ENCODE data around the gene SKIC8. TPM values are rescaled to one million over a fixed set of nuclear protein-coding genes. Genes with fewer than 3 reads are reported as not detected.

The SKIC8 gene
- total RNA-seq, 1 donor from 2014 or later: 43.6 TPM

DNA sequence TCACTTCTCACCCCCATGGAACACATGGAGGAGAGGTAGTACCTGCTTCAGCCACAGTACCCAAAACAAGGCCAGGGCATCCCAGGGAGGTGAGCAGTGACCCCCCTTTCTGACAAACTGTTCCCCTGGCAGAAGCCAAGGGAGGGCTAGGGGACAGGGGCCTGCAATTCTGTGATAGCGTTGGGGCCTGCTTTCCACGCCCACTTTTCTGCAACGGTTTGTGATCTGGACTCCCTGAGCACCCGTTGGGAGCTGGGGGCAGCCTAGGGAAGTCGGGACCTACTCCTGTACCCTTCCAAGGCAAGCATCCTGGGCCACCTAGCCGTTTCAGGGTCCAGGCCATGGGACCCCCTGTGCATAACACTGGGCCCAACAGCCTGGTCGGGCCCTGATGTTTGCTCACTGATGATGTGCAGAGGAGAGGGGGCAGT is 36.0 kb downstream of the SKIC8 start:
- Histone ChIP-seq H4K20me1 (ENCODE audit: insufficient read depth, low read length) (no peaks in the 10 kb centered on the region), H3K9ac (ENCODE audit: low read length) (no peak overlapping the region), H3K79me2 (ENCODE audit: insufficient read depth, low read length) (no peaks in the 10 kb centered on the region), H3K4me3 (ENCODE audit: insufficient read depth, low read depth, low read length) (no peak overlapping the region), H3K27ac (ENCODE audit: low read depth, low read length) (no peak overlapping the region), H3K4me2 (ENCODE audit: low read length) (no peak overlapping the region), H3K36me3 (ENCODE audit: insufficient read depth, low read length) (no peaks in the 10 kb centered on the region), H3K4me1 (ENCODE audit: insufficient read depth, low read length) (peaks cover 9% of the 10 kb centered on the region), H3K9me3 (ENCODE audit: insufficient read depth, low read depth, low read length) (no peaks in the 10 kb centered on the region), H2AFZ (ENCODE audit: low read depth, low read length) (no peak overlapping the region), H3K27me3 (ENCODE audit: insufficient read depth, low read length) (no peaks in the 10 kb centered on the region)
- TF ChIP-seq EZH2 (IDR thresholded peaks at IDR 0.05; ENCODE audit: insufficient read depth, low read length): no peak
- TF ChIP-seq, protein P1, sequence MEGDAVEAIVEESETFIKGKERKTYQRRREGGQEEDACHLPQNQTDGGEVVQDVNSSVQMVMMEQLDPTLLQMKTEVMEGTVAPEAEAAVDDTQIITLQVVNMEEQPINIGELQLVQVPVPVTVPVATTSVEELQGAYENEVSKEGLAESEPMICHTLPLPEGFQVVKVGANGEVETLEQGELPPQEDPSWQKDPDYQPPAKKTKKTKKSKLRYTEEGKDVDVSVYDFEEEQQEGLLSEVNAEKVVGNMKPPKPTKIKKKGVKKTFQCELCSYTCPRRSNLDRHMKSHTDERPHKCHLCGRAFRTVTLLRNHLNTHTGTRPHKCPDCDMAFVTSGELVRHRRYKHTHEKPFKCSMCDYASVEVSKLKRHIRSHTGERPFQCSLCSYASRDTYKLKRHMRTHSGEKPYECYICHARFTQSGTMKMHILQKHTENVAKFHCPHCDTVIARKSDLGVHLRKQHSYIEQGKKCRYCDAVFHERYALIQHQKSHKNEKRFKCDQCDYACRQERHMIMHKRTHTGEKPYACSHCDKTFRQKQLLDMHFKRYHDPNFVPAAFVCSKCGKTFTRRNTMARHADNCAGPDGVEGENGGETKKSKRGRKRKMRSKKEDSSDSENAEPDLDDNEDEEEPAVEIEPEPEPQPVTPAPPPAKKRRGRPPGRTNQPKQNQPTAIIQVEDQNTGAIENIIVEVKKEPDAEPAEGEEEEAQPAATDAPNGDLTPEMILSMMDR (IDR thresholded peaks at IDR 0.05; ENCODE audit: insufficient read depth, low read depth, low read length): no peak
- Mint-ChIP-seq H3K9me3 (ENCODE audit: unreplicated experiment) (peaks cover 9% of the 10 kb centered on the region), H3K36me3 (ENCODE audit: low read depth, unreplicated experiment) (no peaks in the 10 kb centered on the region), H3K4me3 (ENCODE audit: unreplicated experiment) (no peak overlapping the region), H3K27me3 (ENCODE audit: low read depth, unreplicated experiment) (peaks cover 32% of the 10 kb centered on the region), H3K4me1 (ENCODE audit: low read depth, unreplicated experiment) (peaks cover 2% of the 10 kb centered on the region), H3K27ac (ENCODE audit: unreplicated experiment) (no peak overlapping the region)
- FAIRE-seq: no peak
- no peak for DNase-seq (ENCODE audit: low read depth)

DNA sequence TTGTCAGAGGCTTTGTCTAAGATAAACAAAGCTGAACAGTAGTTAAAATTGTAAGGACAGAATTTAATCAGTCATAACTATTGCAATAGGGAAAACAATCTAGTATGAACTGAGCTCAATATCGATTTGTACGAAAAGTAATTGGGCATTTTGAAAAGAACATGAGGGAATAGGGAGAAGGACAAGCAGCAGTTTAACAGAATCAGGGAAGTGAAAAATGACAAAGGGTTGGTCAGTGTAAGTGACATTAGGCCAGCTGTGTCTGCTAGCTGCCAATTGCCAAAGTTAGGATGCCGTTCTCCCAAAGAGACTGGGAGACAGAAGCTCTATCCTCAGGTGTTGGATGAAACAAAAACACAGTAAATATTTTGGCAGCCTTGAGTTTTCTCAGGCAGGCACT is 38.3 kb downstream of the SKIC8 start:
- no peak overlapping the region for H3K4me3 ChIP-seq (ENCODE audit: insufficient read depth, low read depth, low read length)
- H2AFZ ChIP-seq (ENCODE audit: low read depth, low read length): no peak overlapping the region
- no peak overlapping the region for H3K4me3 Mint-ChIP-seq (ENCODE audit: unreplicated experiment)
- peaks cover 9% of the 10 kb centered on the region for H3K4me1 ChIP-seq (ENCODE audit: insufficient read depth, low read length)
- H3K79me2 ChIP-seq (ENCODE audit: insufficient read depth, low read length): no peaks in the 10 kb centered on the region
- H3K4me2 ChIP-seq (ENCODE audit: low read length): no peak overlapping the region
- H3K9me3 ChIP-seq (ENCODE audit: insufficient read depth, low read depth, low read length): no peaks in the 10 kb centered on the region
- no peak overlapping the region for H3K9ac ChIP-seq (ENCODE audit: low read length)
- peaks cover 9% of the 10 kb centered on the region for H3K9me3 Mint-ChIP-seq (ENCODE audit: unreplicated experiment)
- TF ChIP-seq, protein P1 (IDR thresholded peaks at IDR 0.05; ENCODE audit: insufficient read depth, low read depth, low read length): no peak
- no peak for TF ChIP-seq EZH2 (IDR thresholded peaks at IDR 0.05; ENCODE audit: insufficient read depth, low read length)
- no peaks in the 10 kb centered on the region for H3K27me3 ChIP-seq (ENCODE audit: insufficient read depth, low read length)
- no peaks in the 10 kb centered on the region for H3K36me3 Mint-ChIP-seq (ENCODE audit: low read depth, unreplicated experiment)
- FAIRE-seq: no peak
- no peak overlapping the region for H3K27ac ChIP-seq (ENCODE audit: low read depth, low read length)
- no peaks in the 10 kb centered on the region for H4K20me1 ChIP-seq (ENCODE audit: insufficient read depth, low read length)
- H3K27ac Mint-ChIP-seq (ENCODE audit: unreplicated experiment): no peak overlapping the region
- DNase-seq (ENCODE audit: low read depth): no peak
- no peaks in the 10 kb centered on the region for H3K36me3 ChIP-seq (ENCODE audit: insufficient read depth, low read length)
- peaks cover 2% of the 10 kb centered on the region for H3K4me1 Mint-ChIP-seq (ENCODE audit: low read depth, unreplicated experiment)
- H3K27me3 Mint-ChIP-seq (ENCODE audit: low read depth, unreplicated experiment): peaks cover 26% of the 10 kb centered on the region

DNA sequence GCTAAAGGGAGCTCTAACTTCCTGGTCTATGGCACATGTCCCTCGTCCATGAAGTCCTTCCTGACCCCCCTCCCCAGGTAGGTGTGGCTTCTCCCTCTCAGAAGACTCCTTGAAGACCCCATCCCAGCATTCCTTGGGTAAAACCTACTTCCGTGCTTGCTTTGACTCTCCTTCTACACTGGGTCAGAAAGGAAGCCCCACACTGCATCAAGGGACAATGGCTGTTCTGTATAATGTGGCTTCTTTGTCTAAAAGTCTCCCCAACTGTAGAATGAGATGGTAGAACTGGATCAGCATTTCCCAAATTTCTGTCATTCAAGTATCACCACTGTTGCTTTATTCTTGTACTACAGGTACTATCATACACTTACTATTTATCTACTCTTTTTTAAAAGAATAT is 38.9 kb downstream of the SKIC8 start:
- Mint-ChIP-seq H3K36me3 (ENCODE audit: low read depth, unreplicated experiment) (no peaks in the 10 kb centered on the region), H3K27me3 (ENCODE audit: low read depth, unreplicated experiment) (peaks cover 21% of the 10 kb centered on the region), H3K4me1 (ENCODE audit: low read depth, unreplicated experiment) (no peaks in the 10 kb centered on the region), H3K27ac (ENCODE audit: unreplicated experiment) (no peak overlapping the region), H3K9me3 (ENCODE audit: unreplicated experiment) (peaks cover 9% of the 10 kb centered on the region), H3K4me3 (ENCODE audit: unreplicated experiment) (no peak overlapping the region)
- no peak for FAIRE-seq
- Histone ChIP-seq H4K20me1 (ENCODE audit: insufficient read depth, low read length) (no peaks in the 10 kb centered on the region), H3K9me3 (ENCODE audit: insufficient read depth, low read depth, low read length) (no peaks in the 10 kb centered on the region), H3K4me3 (ENCODE audit: insufficient read depth, low read depth, low read length) (no peak overlapping the region), H3K4me2 (ENCODE audit: low read length) (no peak overlapping the region), H2AFZ (ENCODE audit: low read depth, low read length) (no peak overlapping the region), H3K79me2 (ENCODE audit: insufficient read depth, low read length) (no peaks in the 10 kb centered on the region), H3K4me1 (ENCODE audit: insufficient read depth, low read length) (peaks cover 6% of the 10 kb centered on the region), H3K9ac (ENCODE audit: low read length) (no peak overlapping the region), H3K27ac (ENCODE audit: low read depth, low read length) (no peak overlapping the region), H3K27me3 (ENCODE audit: insufficient read depth, low read length) (no peaks in the 10 kb centered on the region), H3K36me3 (ENCODE audit: insufficient read depth, low read length) (no peaks in the 10 kb centered on the region)
- TF ChIP-seq, protein P1 (IDR thresholded peaks at IDR 0.05; ENCODE audit: insufficient read depth, low read depth, low read length): no peak
- TF ChIP-seq EZH2 (IDR thresholded peaks at IDR 0.05; ENCODE audit: insufficient read depth, low read length): no peak
- DNase-seq (ENCODE audit: low read depth): no peak

Measured in astrocyte (in vitro differentiated cells and primary cell).